Measurements from ENCODE around the gene SESTD1. TPM values are rescaled to one million over a fixed set of nuclear protein-coding genes. Genes with fewer than 3 reads are reported as not detected.

The SESTD1 gene
- total RNA-seq, 2 donors from 2014 or later, result 51.3 to 75.4 TPM

- Histone ChIP-seq H3K36me3 (ENCODE audit: control insufficient read depth, insufficient read depth, low read length) (peaks cover 21% of the 10 kb centered on the region), H3K9ac (ENCODE audit: extremely low read depth, low read length, poor library complexity, severe bottlenecking) (no peak overlapping the region), H3K4me1 (ENCODE audit: control insufficient read depth, insufficient read depth, low read length) (peaks cover 3% of the 10 kb centered on the region), H3K27ac (ENCODE audit: low read depth, low read length) (no peak overlapping the region), H3K9me3 (ENCODE audit: control insufficient read depth, low read length) (peaks cover 34% of the 10 kb centered on the region), H3K27me3 (ENCODE audit: control insufficient read depth, insufficient read depth, low read length, poor library complexity, severe bottlenecking) (no peaks in the 10 kb centered on the region), H3K4me3 (ENCODE audit: low read length) (no peak overlapping the region)
- WGBS, 2 experiments (ENCODE audit: insufficient coverage in 1 of 2, insufficient read length in 1 of 2), result 96% methylated on average over 1 of the region's 1 CpG; no CpG with 5 or more reads in 1 of the 2 experiments
- no peak overlapping the region for H3K4me3 Mint-ChIP-seq
- TF ChIP-seq, protein P1, sequence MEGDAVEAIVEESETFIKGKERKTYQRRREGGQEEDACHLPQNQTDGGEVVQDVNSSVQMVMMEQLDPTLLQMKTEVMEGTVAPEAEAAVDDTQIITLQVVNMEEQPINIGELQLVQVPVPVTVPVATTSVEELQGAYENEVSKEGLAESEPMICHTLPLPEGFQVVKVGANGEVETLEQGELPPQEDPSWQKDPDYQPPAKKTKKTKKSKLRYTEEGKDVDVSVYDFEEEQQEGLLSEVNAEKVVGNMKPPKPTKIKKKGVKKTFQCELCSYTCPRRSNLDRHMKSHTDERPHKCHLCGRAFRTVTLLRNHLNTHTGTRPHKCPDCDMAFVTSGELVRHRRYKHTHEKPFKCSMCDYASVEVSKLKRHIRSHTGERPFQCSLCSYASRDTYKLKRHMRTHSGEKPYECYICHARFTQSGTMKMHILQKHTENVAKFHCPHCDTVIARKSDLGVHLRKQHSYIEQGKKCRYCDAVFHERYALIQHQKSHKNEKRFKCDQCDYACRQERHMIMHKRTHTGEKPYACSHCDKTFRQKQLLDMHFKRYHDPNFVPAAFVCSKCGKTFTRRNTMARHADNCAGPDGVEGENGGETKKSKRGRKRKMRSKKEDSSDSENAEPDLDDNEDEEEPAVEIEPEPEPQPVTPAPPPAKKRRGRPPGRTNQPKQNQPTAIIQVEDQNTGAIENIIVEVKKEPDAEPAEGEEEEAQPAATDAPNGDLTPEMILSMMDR (conservative IDR thresholded peaks at IDR 0.05), result no peak
- H3K4me1 Mint-ChIP-seq, result peaks cover 12% of the 10 kb centered on the region
- DNase-seq, result no peak
- H3K9me3 Mint-ChIP-seq, result peaks cover 32% of the 10 kb centered on the region
- H3K36me3 Mint-ChIP-seq (ENCODE audit: low read depth), result peaks cover 40% of the 10 kb centered on the region
- H3K27ac Mint-ChIP-seq, result no peak overlapping the region
- H3K27me3 Mint-ChIP-seq (ENCODE audit: insufficient read depth), result no peaks in the 10 kb centered on the region
These were observed 78.5 kb downstream of the SESTD1 start for GRCh38 chr2:179186126-179186525.

- H3K27ac Mint-ChIP-seq, result no peak overlapping the region
- H3K36me3 ChIP-seq (ENCODE audit: control insufficient read depth, insufficient read depth, low read length), result peaks cover 10% of the 10 kb centered on the region
- 100% methylated on average over 1 of the region's 1 CpG for WGBS, 2 experiments (ENCODE audit: insufficient coverage in 1 of 2, insufficient read length in 1 of 2)
- no peak overlapping the region for H3K4me3 ChIP-seq (ENCODE audit: low read length)
- TF ChIP-seq, protein P1 (conservative IDR thresholded peaks at IDR 0.05), result no peak
- no peak overlapping the region for H3K4me3 Mint-ChIP-seq
- H3K27ac ChIP-seq (ENCODE audit: low read depth, low read length), result no peak overlapping the region
- no peaks in the 10 kb centered on the region for H3K27me3 Mint-ChIP-seq (ENCODE audit: insufficient read depth)
- DNase-seq, result no peak
- no peaks in the 10 kb centered on the region for H3K27me3 ChIP-seq (ENCODE audit: control insufficient read depth, insufficient read depth, low read length, poor library complexity, severe bottlenecking)
- H3K36me3 Mint-ChIP-seq (ENCODE audit: low read depth), result peaks cover 28% of the 10 kb centered on the region
- peaks cover 21% of the 10 kb centered on the region for H3K9me3 Mint-ChIP-seq
- H3K9me3 ChIP-seq (ENCODE audit: control insufficient read depth, low read length), result peaks cover 19% of the 10 kb centered on the region
- H3K4me1 ChIP-seq (ENCODE audit: control insufficient read depth, insufficient read depth, low read length), result peaks cover 3% of the 10 kb centered on the region
- no peak overlapping the region for H3K9ac ChIP-seq (ENCODE audit: extremely low read depth, low read length, poor library complexity, severe bottlenecking)
- peaks cover 25% of the 10 kb centered on the region for H3K4me1 Mint-ChIP-seq
These were observed 80.0 kb downstream of the SESTD1 start for GRCh38 chr2:179184610-179185009.

DNA sequence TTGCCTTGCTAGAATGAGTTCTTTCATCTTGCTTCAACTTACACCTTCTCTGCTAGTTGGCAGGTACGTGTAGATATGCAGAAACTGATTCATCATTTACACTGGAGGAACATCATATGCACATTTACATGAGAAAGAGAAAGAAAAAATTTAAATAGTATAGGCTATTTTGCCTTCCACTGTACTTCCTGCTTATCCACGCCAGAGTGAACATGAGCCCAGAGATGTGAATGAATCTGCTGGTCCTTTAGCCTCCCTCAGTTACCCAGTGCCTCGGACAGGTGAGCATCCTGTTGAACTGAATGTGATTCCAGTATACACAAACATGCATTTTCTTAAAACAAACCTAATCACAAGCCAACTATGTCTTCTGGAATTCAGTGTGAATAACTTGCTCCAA lies 83.6 kb downstream of the SESTD1 start:
- Histone ChIP-seq H3K4me3 (ENCODE audit: low read length) (peak overlapping the region; percentile 27), H3K9ac (ENCODE audit: extremely low read depth, low read length, poor library complexity, severe bottlenecking) (peak overlapping the region; percentile 54), H3K36me3 (ENCODE audit: control insufficient read depth, insufficient read depth, low read length) (no peaks in the 10 kb centered on the region), H3K9me3 (ENCODE audit: control insufficient read depth, low read length) (no peaks in the 10 kb centered on the region), H3K27ac (ENCODE audit: low read depth, low read length) (no peak overlapping the region), H3K4me1 (ENCODE audit: control insufficient read depth, insufficient read depth, low read length) (peaks cover 3% of the 10 kb centered on the region), H3K27me3 (ENCODE audit: control insufficient read depth, insufficient read depth, low read length, poor library complexity, severe bottlenecking) (no peaks in the 10 kb centered on the region)
- TF ChIP-seq, protein P1 (conservative IDR thresholded peaks at IDR 0.05), result no peak
- H3K4me3 Mint-ChIP-seq, result no peak overlapping the region
- peaks cover 4% of the 10 kb centered on the region for H3K36me3 Mint-ChIP-seq (ENCODE audit: low read depth)
- 90% methylated on average over 3 of the region's 3 CpGs; no CpG with 5 or more reads in 1 of the 2 experiments for WGBS, 2 experiments (ENCODE audit: insufficient coverage in 1 of 2, insufficient read length in 1 of 2)
- DNase-seq, result no peak
- peak overlapping the region; percentile 90 for H3K27ac Mint-ChIP-seq
- peaks cover 2% of the 10 kb centered on the region for H3K9me3 Mint-ChIP-seq
- peaks cover 47% of the 10 kb centered on the region for H3K4me1 Mint-ChIP-seq
- H3K27me3 Mint-ChIP-seq (ENCODE audit: insufficient read depth), result no peaks in the 10 kb centered on the region

Measured in endodermal cell (in vitro differentiated cells).